IPS-18a (cell line): ENCODE measurements around the gene ALG14.

Experiments
- H3K27ac ChIP-seq: one replicate; pipeline ENCODE4 v1.5.1; 2013; ENCODE audit warnings: low read length
- H3K27me3 ChIP-seq: one replicate; pipeline ENCODE4 v1.6.1; 2013; ENCODE audit warnings: mild to moderate bottlenecking, low read length; ENCODE audit not compliant: control insufficient read depth, insufficient read depth
- H3K36me3 ChIP-seq: one replicate; pipeline ENCODE4 v1.6.1; 2013; ENCODE audit warnings: low read depth, low read length; ENCODE audit not compliant: control insufficient read depth
- H3K4me1 ChIP-seq: one replicate; pipeline ENCODE4 v1.6.1; 2013; ENCODE audit warnings: low read depth, low read length; ENCODE audit not compliant: control insufficient read depth
- H3K4me3 ChIP-seq: one replicate; pipeline ENCODE4 v1.5.1; 2013; ENCODE audit warnings: low read length
- H3K9ac ChIP-seq: one replicate; pipeline ENCODE4 v1.6.1; 2013; ENCODE audit warnings: mild to moderate bottlenecking, low read length, moderate library complexity
- H3K9me3 ChIP-seq: one replicate; pipeline ENCODE4 v1.6.1; 2013; ENCODE audit warnings: low read depth, low read length; ENCODE audit not compliant: control insufficient read depth

Gene ALG14

GRCh38 chr1:94976971-94977548 lies 95.7 kb downstream of the ALG14 start:
- no peaks in the 10 kb centered on the region for H3K9me3 ChIP-seq
- H3K27me3 ChIP-seq = no peaks in the 10 kb centered on the region
- no peaks in the 10 kb centered on the region for H3K36me3 ChIP-seq
- H3K27ac ChIP-seq = no peak overlapping the region
- H3K4me3 ChIP-seq = no peak overlapping the region
- H3K4me1 ChIP-seq = no peaks in the 10 kb centered on the region
- no peak overlapping the region for H3K9ac ChIP-seq

GRCh38 chr1:94974824-94975223 lies 97.9 kb downstream of the ALG14 start:
- no peaks in the 10 kb centered on the region for H3K9me3 ChIP-seq
- no peaks in the 10 kb centered on the region for H3K27me3 ChIP-seq
- no peaks in the 10 kb centered on the region for H3K36me3 ChIP-seq
- no peak overlapping the region for H3K9ac ChIP-seq
- H3K4me1 ChIP-seq = peaks cover 12% of the 10 kb centered on the region
- H3K27ac ChIP-seq = no peak overlapping the region
- H3K4me3 ChIP-seq = no peak overlapping the region

GRCh38 chr1:94974241-94974640 lies 98.5 kb downstream of the ALG14 start:
- no peaks in the 10 kb centered on the region for H3K36me3 ChIP-seq
- H3K4me3 ChIP-seq = no peak overlapping the region
- H3K27me3 ChIP-seq = no peaks in the 10 kb centered on the region
- peaks cover 12% of the 10 kb centered on the region for H3K4me1 ChIP-seq
- no peak overlapping the region for H3K27ac ChIP-seq
- no peak overlapping the region for H3K9ac ChIP-seq
- H3K9me3 ChIP-seq = no peaks in the 10 kb centered on the region

GRCh38 chr1:94973309-94973922 lies 99.3 kb downstream of the ALG14 start:
- no peak overlapping the region for H3K27ac ChIP-seq
- no peaks in the 10 kb centered on the region for H3K36me3 ChIP-seq
- no peaks in the 10 kb centered on the region for H3K27me3 ChIP-seq
- no peak overlapping the region for H3K4me3 ChIP-seq
- no peak overlapping the region for H3K9ac ChIP-seq
- peaks cover 12% of the 10 kb centered on the region for H3K4me1 ChIP-seq
- no peaks in the 10 kb centered on the region for H3K9me3 ChIP-seq

GRCh38 chr1:94971491-94971924 lies 101.2 kb downstream of the ALG14 start:
- Histone ChIP-seq H3K9ac (no peak overlapping the region), H3K4me3 (no peak overlapping the region), H3K27ac (no peak overlapping the region), H3K4me1 (peaks cover 12% of the 10 kb centered on the region), H3K27me3 (no peaks in the 10 kb centered on the region), H3K36me3 (no peaks in the 10 kb centered on the region), H3K9me3 (no peaks in the 10 kb centered on the region)

- H3K27me3 ChIP-seq = no peaks in the 10 kb centered on the region
- no peaks in the 10 kb centered on the region for H3K36me3 ChIP-seq
- no peak overlapping the region for H3K9ac ChIP-seq
- H3K9me3 ChIP-seq = no peaks in the 10 kb centered on the region
- no peak overlapping the region for H3K4me3 ChIP-seq
- peaks cover 12% of the 10 kb centered on the region for H3K4me1 ChIP-seq
- H3K27ac ChIP-seq = no peak overlapping the region
These were observed 102.0 kb downstream of the ALG14 start for GRCh38 chr1:94970783-94971182.

GRCh38 chr1:94969137-94969536 lies 103.6 kb downstream of the ALG14 start:
- Histone ChIP-seq H3K9ac (no peak overlapping the region), H3K36me3 (no peaks in the 10 kb centered on the region), H3K4me3 (no peak overlapping the region), H3K4me1 (peaks cover 12% of the 10 kb centered on the region), H3K27ac (no peak overlapping the region), H3K27me3 (no peaks in the 10 kb centered on the region), H3K9me3 (no peaks in the 10 kb centered on the region)

GRCh38 chr1:94966033-94966432 lies 106.7 kb downstream of the ALG14 start:
- Histone ChIP-seq H3K9ac (no peak overlapping the region), H3K4me3 (no peak overlapping the region), H3K9me3 (no peaks in the 10 kb centered on the region), H3K4me1 (peaks cover 8% of the 10 kb centered on the region), H3K36me3 (no peaks in the 10 kb centered on the region), H3K27ac (no peak overlapping the region), H3K27me3 (no peaks in the 10 kb centered on the region)

- H3K9ac ChIP-seq = no peak overlapping the region
- H3K27me3 ChIP-seq = no peaks in the 10 kb centered on the region
- no peak overlapping the region for H3K27ac ChIP-seq
- no peaks in the 10 kb centered on the region for H3K36me3 ChIP-seq
- H3K4me1 ChIP-seq = peaks cover 3% of the 10 kb centered on the region
- no peaks in the 10 kb centered on the region for H3K9me3 ChIP-seq
- H3K4me3 ChIP-seq = no peak overlapping the region
These were observed 108.9 kb downstream of the ALG14 start for GRCh38 chr1:94963864-94964263.

- Histone ChIP-seq H3K27me3 (no peaks in the 10 kb centered on the region), H3K9ac (no peak overlapping the region), H3K9me3 (no peaks in the 10 kb centered on the region), H3K4me3 (no peak overlapping the region), H3K36me3 (no peaks in the 10 kb centered on the region), H3K27ac (no peak overlapping the region), H3K4me1 (peaks cover 3% of the 10 kb centered on the region)
These were observed 110.1 kb downstream of the ALG14 start for GRCh38 chr1:94962409-94963265.

GRCh38 chr1:94961988-94962387 lies 110.8 kb downstream of the ALG14 start:
- H3K9ac ChIP-seq = no peak overlapping the region
- H3K27ac ChIP-seq = no peak overlapping the region
- no peaks in the 10 kb centered on the region for H3K9me3 ChIP-seq
- no peaks in the 10 kb centered on the region for H3K27me3 ChIP-seq
- no peak overlapping the region for H3K4me3 ChIP-seq
- H3K4me1 ChIP-seq = peaks cover 3% of the 10 kb centered on the region
- H3K36me3 ChIP-seq = no peaks in the 10 kb centered on the region
